PC-3 (cell line): ENCODE results near the gene AGAP1. TPM values are rescaled to one million over a fixed set of nuclear protein-coding genes. Genes with fewer than 3 reads are reported as not detected.

Source experiments
- ATAC-seq: fragments of 200-7000 bp; cut with Tn5 transposase; 2 replicates; pipeline ENCODE4 v1.9.1; 2020; ENCODE audit warnings: mild to moderate bottlenecking, moderate library complexity
- BruUV-seq: library from RNA; stranded (reverse); fragments of 400-500 nt; replicated peaks from 2 replicates; lab custom pipeline; 2021; lab: Mats Ljungman, UMichigan
- CTCF ChIA-PET: fragments of 300-600 bp; sonication (Branson Sonifier 250); formaldehyde crosslinking; loops from one replicate; lab custom pipeline; 2022; ENCODE audit warnings: antibody characterized with exemption; lab: Charles Lee
- POLR2A ChIA-PET: fragments of 300-600 bp; sonication (Branson Sonifier 250); formaldehyde crosslinking; loops from one replicate; lab custom pipeline; 2022; ENCODE audit warnings: antibody characterized with exemption; ENCODE audit not compliant: unreplicated experiment; lab: Charles Lee
- DNase-seq: peaks from one replicate; pipeline ENCODE4 v3.0.0-alpha.2; 2015
- H2AFZ ChIP-seq: fragments of 300-600 bp; sonication (generic); 2 replicates; pipeline ENCODE4 v1.6.0; 2016; ENCODE audit warnings: antibody characterized with exemption, low read length
- H3F3A ChIP-seq: fragments of 300-600 bp; sonication (generic); one replicate; pipeline ENCODE4 v1.6.0; 2017; ENCODE audit warnings: antibody characterized with exemption, low read length, control low read depth, mild to moderate bottlenecking; ENCODE audit not compliant: unreplicated experiment
- H3K27ac ChIP-seq: fragments of 300-600 bp; sonication (generic); 2 replicates; pipeline ENCODE4 v1.5.1; 2016; ENCODE audit warnings: mild to moderate bottlenecking, low read length
- H3K27me3 ChIP-seq: fragments of 300-600 bp; sonication (generic); 2 replicates; pipeline ENCODE4 v1.6.1; 2016; ENCODE audit warnings: low read length, mixed read lengths
- H3K36me3 ChIP-seq: fragments of 300-600 bp; sonication (generic); 2 replicates; pipeline ENCODE4 v1.6.1; 2016; ENCODE audit warnings: low read depth, mixed run types, low read length, mixed read lengths
- H3K4me1 ChIP-seq: fragments of 300-600 bp; sonication (generic); 2 replicates; pipeline ENCODE4 v1.5.1; 2016; ENCODE audit warnings: low read length; ENCODE audit not compliant: insufficient read depth
- H3K4me2 ChIP-seq: fragments of 300-600 bp; sonication (generic); 2 replicates; pipeline ENCODE4 v1.6.0; 2016; ENCODE audit warnings: low read length
- H3K4me3 ChIP-seq: fragments of 300-600 bp; sonication (generic); 2 replicates; pipeline ENCODE4 v1.5.1; 2016; ENCODE audit warnings: mild to moderate bottlenecking, low read length, mixed read lengths
- H3K79me2 ChIP-seq: fragments of 300-600 bp; sonication (generic); 2 replicates; pipeline ENCODE4 v1.6.1; 2017; ENCODE audit warnings: low read length, mixed read lengths
- H3K9ac ChIP-seq: fragments of 300-600 bp; sonication (generic); 2 replicates; pipeline ENCODE4 v1.6.0; 2016; ENCODE audit warnings: mild to moderate bottlenecking, low read length
- H3K9me2 ChIP-seq: fragments of 300-600 bp; sonication (generic); replicated peaks from 2 replicates; pipeline ENCODE4 v1.6.1; 2016; ENCODE audit warnings: mixed run types, low read length, mixed read lengths
- H3K9me3 ChIP-seq: fragments of 300-600 bp; sonication (generic); 2 replicates; pipeline ENCODE4 v1.6.1; 2016; ENCODE audit warnings: low read length, mixed read lengths
- H4K20me1 ChIP-seq: fragments of 300-600 bp; sonication (generic); 2 replicates; pipeline ENCODE4 v1.6.1; 2016; ENCODE audit warnings: low read length, mixed read lengths
- EZH2 ChIP-seq: fragments of 300-600 bp; sonication (generic); IDR thresholded peaks from one replicate; pipeline ENCODE4 v1.6.1; 2017; ENCODE audit warnings: antibody characterized with exemption, mild to moderate bottlenecking, low read length; ENCODE audit not compliant: unreplicated experiment
- EZH2phosphoT487 ChIP-seq: fragments of 300-600 bp; sonication (generic); IDR thresholded peaks from 2 replicates; pipeline ENCODE4 v1.6.1; 2018; ENCODE audit warnings: mild to moderate bottlenecking, antibody characterized with exemption, low read length, borderline replicate concordance
- intact Hi-C: fragments of 100-400 bp; cut with micrococcal nuclease; formaldehyde crosslinking; loops from 2 replicates; pipeline ENCODE4 v1.9.0; 2023
- total RNA-seq: library from RNA; depleted of rRNA; stranded (reverse); fragments of >200 nt; gene quantifications from 2 replicates; pipeline ENCODE4 v1.2.3, GENCODE V29; 2014
- TF ChIP-seq, protein P1 (sequence below): fragments of 300-600 bp; sonication (generic); conservative IDR thresholded peaks from 2 replicates; pipeline ENCODE4 v1.5.1; 2017; ENCODE audit warnings: antibody characterized with exemption, low read depth, mild to moderate bottlenecking, low read length

Gene AGAP1
- total RNA-seq, 1 experiment from 2014 or later: 31.0 TPM

GRCh38 chr2:235747786-235748091 lies 253.9 kb downstream of the AGAP1 start:
- Histone ChIP-seq H3K9ac (no peak overlapping the region), H2AFZ (no peak overlapping the region)

DNA sequence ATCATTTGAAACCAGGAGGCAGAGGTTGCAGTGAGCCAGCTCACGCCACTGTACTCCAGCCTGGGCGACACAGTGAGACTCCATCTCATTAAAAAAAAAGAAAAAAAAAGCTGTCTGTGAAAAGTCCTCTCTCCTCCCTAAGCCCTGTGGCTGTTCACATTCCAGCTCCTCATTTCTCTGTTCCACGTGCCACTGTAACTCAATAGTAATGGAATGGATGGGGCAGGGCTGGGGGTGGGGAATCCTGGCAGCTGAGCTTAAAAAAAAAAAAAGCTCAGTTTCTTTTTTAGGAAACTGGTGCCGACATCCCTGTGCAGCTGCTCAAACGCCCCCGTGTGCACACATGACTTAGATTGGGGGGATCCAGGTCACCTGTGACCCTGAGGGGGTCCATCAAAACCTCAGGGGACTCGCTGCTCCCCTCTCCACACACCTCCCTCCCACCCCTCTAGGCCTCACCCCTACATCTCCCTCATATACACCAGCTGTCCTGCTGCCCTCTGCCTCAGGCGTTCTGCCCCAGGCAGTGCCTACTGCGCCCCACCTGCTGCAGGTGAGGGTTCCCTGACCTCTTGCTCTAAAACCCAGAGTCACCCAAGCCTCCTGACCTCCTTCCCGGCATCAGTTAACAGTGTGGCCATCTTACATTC lies 255.4 kb downstream of the AGAP1 start:
- Histone ChIP-seq H3F3A (no peaks in the 10 kb centered on the region), H2AFZ (no peak overlapping the region), H3K9me3 (no peaks in the 10 kb centered on the region), H3K79me2 (no peaks in the 10 kb centered on the region), H3K4me3 (no peak overlapping the region), H3K9ac (no peak overlapping the region), H3K36me3 (no peaks in the 10 kb centered on the region; the same call in 1 of the 2 replicates), H4K20me1 (no peaks in the 10 kb centered on the region), H3K9me2 (no peaks in the 10 kb centered on the region), H3K27me3 (no peaks in the 10 kb centered on the region), H3K4me1 (peaks cover 6% of the 10 kb centered on the region; the same call in 1 of the 2 replicates), H3K4me2 (no peak overlapping the region), H3K27ac (no peak overlapping the region)
- ATAC-seq: no peak
- CTCF ChIA-PET: interaction anchor here (0.6 kb wide), 1 partner anchor 155 kb away, joined by 4 read pairs; no protein-coding TSS in a partner anchor
- DNase-seq: no peak
- POLR2A ChIA-PET: no interaction called here
- intact Hi-C loops: loop anchor here (5.0 to 10.0 kb wide), 2 partner anchors 42 to 254 kb away; partner anchors contain the start of gene AGAP1
- no TSS peak for BruUV-seq
- TF ChIP-seq EZH2phosphoT487: no peak
- TF ChIP-seq, protein P1, sequence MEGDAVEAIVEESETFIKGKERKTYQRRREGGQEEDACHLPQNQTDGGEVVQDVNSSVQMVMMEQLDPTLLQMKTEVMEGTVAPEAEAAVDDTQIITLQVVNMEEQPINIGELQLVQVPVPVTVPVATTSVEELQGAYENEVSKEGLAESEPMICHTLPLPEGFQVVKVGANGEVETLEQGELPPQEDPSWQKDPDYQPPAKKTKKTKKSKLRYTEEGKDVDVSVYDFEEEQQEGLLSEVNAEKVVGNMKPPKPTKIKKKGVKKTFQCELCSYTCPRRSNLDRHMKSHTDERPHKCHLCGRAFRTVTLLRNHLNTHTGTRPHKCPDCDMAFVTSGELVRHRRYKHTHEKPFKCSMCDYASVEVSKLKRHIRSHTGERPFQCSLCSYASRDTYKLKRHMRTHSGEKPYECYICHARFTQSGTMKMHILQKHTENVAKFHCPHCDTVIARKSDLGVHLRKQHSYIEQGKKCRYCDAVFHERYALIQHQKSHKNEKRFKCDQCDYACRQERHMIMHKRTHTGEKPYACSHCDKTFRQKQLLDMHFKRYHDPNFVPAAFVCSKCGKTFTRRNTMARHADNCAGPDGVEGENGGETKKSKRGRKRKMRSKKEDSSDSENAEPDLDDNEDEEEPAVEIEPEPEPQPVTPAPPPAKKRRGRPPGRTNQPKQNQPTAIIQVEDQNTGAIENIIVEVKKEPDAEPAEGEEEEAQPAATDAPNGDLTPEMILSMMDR: no peak
- TF ChIP-seq EZH2: no peak

More at GRCh38 chr2:235747786-235748091, 253.9 kb downstream of the AGAP1 start:
- Histone ChIP-seq H3F3A (no peaks in the 10 kb centered on the region), H3K4me3 (no peak overlapping the region), H3K27ac (no peak overlapping the region), H3K79me2 (no peaks in the 10 kb centered on the region), H3K4me1 (peaks cover 6% of the 10 kb centered on the region; the same call in 1 of the 2 replicates), H3K36me3 (no peaks in the 10 kb centered on the region; the same call in 1 of the 2 replicates), H3K27me3 (no peaks in the 10 kb centered on the region), H3K9me3 (no peaks in the 10 kb centered on the region), H3K9me2 (no peaks in the 10 kb centered on the region), H3K4me2 (no peak overlapping the region), H4K20me1 (no peaks in the 10 kb centered on the region)
- peak; percentile 34 for DNase-seq
- ChIA-PET POLR2A (interaction anchor here (0.5 kb wide), 1 partner anchor 1254 kb away, joined by 16 read pairs; no protein-coding TSS in a partner anchor), CTCF (interaction anchor here (0.6 kb wide), 1 partner anchor 153 kb away, joined by 3 read pairs; no protein-coding TSS in a partner anchor)
- peak; percentile 47 for ATAC-seq
- no TSS peak for BruUV-seq
- TF ChIP-seq EZH2phosphoT487: no peak
- TF ChIP-seq, protein P1: no peak
- no peak for TF ChIP-seq EZH2
- intact Hi-C loops: loop anchor here (2.0 to 10.0 kb wide), 4 partner anchors 40 to 611 kb away; partner anchors contain the start of gene AGAP1

DNA sequence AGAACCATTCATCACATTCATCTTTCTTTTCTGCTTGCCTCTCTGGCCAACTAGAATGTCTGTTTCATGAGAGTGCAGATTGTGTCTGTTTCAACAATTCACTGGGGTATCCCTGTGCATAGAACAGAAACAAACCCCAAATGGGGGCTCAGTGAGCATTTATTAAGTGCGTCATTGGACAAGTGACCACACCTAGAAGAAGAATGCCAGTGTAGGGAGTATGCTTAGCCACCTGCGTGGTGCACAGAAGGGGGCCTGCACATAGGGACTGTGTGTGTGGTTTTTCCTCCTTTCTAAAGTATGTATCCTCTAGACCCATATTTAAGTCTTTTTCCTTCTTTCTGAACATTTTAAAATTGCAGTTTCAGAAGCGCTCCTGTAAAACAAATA lies 255.9 kb downstream of the AGAP1 start:
- no peaks in the 10 kb centered on the region; the same call in 1 of the 2 replicates for H3K36me3 ChIP-seq
- ChIA-PET CTCF (no interaction called here), POLR2A (no interaction called here)
- no peak overlapping the region for H3K9ac ChIP-seq
- no peak overlapping the region for H3K4me3 ChIP-seq
- no TSS peak for BruUV-seq
- no peak for DNase-seq
- no peak for ATAC-seq
- intact Hi-C loops: loop anchor here (5.0 to 10.0 kb wide), 2 partner anchors 42 to 255 kb away; partner anchors contain the start of gene AGAP1
- peaks cover 6% of the 10 kb centered on the region; the same call in 1 of the 2 replicates for H3K4me1 ChIP-seq
- no peaks in the 10 kb centered on the region for H3K9me3 ChIP-seq
- no peak for TF ChIP-seq EZH2
- TF ChIP-seq, protein P1: no peak
- H2AFZ ChIP-seq: no peak overlapping the region
- H3K27ac ChIP-seq: no peak overlapping the region
- no peaks in the 10 kb centered on the region for H3K79me2 ChIP-seq
- H3K9me2 ChIP-seq: no peaks in the 10 kb centered on the region
- H3K4me2 ChIP-seq: no peak overlapping the region
- H4K20me1 ChIP-seq: no peaks in the 10 kb centered on the region
- no peaks in the 10 kb centered on the region for H3K27me3 ChIP-seq
- H3F3A ChIP-seq: no peaks in the 10 kb centered on the region
